Stimulated activated naive CD8-positive, alpha-beta T cell treated with anti-CD3 and anti-CD28 coated beads, Interleukin-15, Interleukin-2, amounts not matched to agents 100 U/mL and 50 U/mL, for 24 hours (primary cell): ENCODE data around the gene VWCE.
"Not testable (repeated sequence)": the region's sequence is repeated elsewhere in the genome, so short reads cannot be mapped to it uniquely, and the experiment has no call there.

Source experiments
- ATAC-seq: fragments of 150-1000 bp; cut with Tn5 transposase; one replicate; pipeline ENCODE4 v1.10.0; 2021
- DNase-seq: peaks from one replicate; pipeline ENCODE4 v3.0.0; 2021

The VWCE gene

DNA sequence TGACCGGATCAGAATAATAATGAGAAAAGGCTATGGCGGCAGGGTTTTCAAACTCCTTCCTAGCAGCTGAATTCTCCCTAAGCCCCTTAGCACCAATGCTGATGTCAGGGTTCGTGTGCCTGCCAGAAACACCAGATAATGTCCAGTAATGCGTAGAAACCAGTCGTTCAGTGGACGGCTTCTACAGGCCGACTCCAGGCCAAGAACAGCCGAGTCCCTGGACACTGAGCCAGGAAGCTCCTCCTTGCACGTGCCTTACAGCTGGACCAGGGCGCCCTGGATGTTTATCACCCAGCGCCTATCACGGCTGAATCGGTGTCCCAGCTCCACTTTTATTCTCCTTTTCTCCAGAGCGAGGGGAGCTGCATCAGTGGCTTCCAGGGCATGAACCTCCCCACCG is 82.9 kb downstream of the VWCE start:
- ATAC-seq, DNase-seq: not testable (repeated sequence)

DNA sequence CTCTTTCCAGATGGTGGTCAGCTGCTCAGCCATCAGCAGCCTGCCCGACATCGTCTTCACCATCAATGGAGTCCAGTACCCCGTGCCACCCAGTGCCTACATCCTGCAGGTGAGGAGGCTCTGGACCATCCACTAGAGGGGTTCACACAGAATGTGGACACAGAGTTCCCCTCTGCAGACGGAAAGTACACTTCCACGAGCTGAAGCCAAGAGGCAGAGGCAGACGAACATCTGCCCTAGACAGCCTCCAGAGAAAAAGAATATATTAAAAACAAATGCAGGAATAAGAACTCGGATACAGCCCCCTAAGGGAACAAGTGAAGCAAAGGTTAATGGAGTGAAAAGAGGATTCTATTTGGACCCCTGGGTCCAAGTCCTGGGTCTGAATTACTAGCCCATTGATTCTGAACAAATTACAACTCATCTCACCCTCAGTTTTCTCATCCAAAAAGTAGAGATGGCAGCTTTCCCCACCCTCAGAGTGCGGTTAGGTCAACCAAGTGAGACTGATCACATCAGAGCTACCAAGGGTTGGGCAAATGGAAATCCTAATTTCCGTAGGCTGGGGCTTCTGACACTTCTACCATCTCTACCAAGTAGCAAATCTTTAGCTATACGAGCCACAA is 83.7 kb downstream of the VWCE start:
- not testable (repeated sequence) for DNase-seq, ATAC-seq

DNA sequence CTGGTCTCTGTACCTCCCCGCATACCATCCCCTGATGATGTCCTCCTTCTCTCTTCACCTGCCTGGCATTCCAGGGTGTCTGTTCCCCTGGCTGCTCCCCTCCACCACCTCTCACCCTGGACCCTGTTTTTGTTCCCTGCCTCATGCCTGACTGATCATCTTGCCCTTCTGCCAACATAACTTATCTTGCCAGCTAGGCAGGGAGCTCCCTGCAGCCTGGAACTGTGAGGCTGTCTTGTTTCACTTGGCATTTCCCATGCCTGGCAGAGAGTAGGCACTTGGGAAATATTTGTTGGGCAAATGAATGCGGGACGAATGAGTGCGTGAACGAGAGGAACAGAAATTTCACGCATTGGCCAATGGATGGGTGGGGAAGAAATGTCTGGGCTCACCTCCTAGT is 84.5 kb downstream of the VWCE start:
- not testable (repeated sequence) for ATAC-seq, DNase-seq
